Inferior parietal cortex (tissue), 1 donor: Measurements from ENCODE around the gene GALR3.

Experiments used
- DNase-seq: peaks from one replicate; pipeline ENCODE4 v3.0.0-alpha.2; 2016; ENCODE audit errors: extremely low spot score

Gene GALR3

GRCh38 chr22:37803195-37803638 lies 20.0 kb upstream of the GALR3 start:
- no peak for DNase-seq

GRCh38 chr22:37803639-37804351 lies 19.4 kb upstream of the GALR3 start:
- no peak for DNase-seq

DNA sequence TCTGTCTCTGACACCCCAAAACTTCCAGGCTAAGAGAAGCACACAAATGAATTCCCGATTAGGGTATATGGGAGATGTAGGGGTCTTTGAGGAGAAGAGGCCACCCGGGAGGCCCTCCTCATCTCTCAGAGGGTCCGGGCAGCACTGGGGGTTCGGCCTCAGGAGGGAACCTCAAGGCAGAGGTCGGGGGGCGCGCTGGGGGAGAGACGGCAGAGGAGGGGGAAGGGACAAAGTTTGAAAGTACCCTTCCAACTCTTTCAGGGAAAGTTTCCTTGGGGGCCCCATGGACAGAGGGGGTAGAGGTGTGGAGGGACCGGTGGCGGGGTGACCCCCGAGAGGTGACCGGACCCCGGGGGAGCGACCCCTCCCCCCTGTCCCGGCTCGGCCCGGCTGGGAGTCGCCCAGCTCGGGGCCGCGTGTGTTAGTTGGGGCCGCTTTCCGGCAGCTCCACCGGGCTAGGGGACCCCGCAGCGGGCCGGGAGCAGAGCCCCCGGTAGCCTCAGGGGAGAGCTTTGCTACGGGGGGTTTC lies 18.8 kb upstream of the GALR3 start:
- DNase-seq, result no peak

DNA sequence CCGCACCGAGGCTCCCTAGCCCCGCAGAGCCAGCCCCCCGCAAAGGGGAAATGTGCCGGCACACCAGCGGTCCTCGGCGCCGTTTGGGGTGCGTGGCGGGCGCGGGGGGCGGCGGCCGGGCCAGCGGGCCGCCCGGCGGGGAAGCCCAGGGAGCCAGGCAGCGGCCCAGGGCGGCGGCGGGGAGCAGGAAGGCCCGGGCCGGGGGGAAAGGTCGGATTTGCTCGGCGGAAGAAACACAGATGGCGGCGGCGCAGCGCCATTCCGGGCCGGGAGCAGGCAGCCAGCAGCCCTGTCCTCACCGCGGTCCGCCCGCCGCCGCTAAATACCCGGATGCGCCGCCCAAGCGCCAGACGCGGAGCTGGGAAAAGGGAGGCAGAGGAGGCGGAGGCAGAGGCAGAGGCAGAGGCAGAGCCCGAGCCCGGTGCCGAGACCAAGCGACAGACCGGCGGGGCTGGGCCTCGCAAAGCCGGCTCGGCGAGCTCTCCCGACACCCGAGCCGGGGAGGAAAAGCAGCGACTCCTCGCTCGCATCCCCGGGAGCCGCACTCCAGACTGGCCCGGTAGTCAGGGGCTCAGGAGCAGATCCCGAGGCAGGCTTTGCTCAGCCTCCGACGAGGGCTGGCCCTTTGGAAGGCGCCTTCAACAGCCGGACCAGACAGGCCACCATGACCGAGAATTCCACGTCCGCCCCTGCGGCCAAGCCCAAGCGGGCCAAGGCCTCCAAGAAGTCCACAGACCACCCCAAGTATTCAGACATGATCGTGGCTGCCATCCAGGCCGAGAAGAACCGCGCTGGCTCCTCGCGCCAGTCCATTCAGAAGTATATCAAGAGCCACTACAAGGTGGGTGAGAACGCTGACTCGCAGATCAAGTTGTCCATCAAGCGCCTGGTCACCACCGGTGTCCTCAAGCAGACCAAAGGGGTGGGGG lies 18.0 kb upstream of the GALR3 start:
- DNase-seq, result peak; percentile 74

DNA sequence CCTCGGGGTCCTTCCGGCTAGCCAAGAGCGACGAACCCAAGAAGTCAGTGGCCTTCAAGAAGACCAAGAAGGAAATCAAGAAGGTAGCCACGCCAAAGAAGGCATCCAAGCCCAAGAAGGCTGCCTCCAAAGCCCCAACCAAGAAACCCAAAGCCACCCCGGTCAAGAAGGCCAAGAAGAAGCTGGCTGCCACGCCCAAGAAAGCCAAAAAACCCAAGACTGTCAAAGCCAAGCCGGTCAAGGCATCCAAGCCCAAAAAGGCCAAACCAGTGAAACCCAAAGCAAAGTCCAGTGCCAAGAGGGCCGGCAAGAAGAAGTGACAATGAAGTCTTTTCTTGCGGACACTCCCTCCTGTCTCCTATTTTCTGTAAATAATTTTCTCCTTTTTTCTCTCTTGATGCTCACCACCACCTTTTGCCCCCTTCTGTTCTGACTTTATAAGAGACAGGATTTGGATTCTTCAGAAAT lies 17.3 kb upstream of the GALR3 start:
- no peak for DNase-seq

GRCh38 chr22:37806409-37807333 lies 16.5 kb upstream of the GALR3 start:
- no peak for DNase-seq

- peak; percentile 86 for DNase-seq
These were observed 15.5 kb upstream of the GALR3 start, which contains the start of gene GCAT for GRCh38 chr22:37807410-37808293. GCAT (plus strand) TSS chr22:37807934; CDS start chr22:37807968, 34 bp downstream.

GRCh38 chr22:37808294-37808657 lies 14.9 kb upstream of the GALR3 start:
- DNase-seq, result no peak

GRCh38 chr22:37809672-37810333 lies 13.4 kb upstream of the GALR3 start:
- DNase-seq, result no peak

GRCh38 chr22:37811867-37812266 lies 11.3 kb upstream of the GALR3 start:
- DNase-seq, result no peak

GRCh38 chr22:37812869-37813678 lies 10.1 kb upstream of the GALR3 start:
- no peak for DNase-seq

DNA sequence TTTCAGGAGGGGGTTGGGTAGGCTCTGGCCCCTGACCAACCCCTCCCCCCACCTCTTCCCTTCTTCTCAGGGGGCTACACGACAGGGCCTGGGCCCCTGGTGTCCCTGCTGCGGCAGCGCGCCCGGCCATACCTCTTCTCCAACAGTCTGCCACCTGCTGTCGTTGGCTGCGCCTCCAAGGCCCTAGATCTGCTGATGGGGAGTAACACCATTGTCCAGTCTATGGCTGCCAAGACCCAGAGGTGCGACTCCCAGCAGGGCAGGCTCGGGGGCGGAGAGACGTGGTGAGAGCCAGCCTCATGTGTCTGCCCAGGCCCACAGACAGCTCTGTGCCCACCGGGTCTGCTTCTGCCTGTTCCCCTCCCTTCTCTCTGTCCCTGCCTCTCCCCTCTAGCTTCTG lies 7.6 kb upstream of the GALR3 start:
- no peak for DNase-seq

- DNase-seq, result no peak
These were observed 6.5 kb upstream of the GALR3 start for GRCh38 chr22:37816543-37817180.

DNA sequence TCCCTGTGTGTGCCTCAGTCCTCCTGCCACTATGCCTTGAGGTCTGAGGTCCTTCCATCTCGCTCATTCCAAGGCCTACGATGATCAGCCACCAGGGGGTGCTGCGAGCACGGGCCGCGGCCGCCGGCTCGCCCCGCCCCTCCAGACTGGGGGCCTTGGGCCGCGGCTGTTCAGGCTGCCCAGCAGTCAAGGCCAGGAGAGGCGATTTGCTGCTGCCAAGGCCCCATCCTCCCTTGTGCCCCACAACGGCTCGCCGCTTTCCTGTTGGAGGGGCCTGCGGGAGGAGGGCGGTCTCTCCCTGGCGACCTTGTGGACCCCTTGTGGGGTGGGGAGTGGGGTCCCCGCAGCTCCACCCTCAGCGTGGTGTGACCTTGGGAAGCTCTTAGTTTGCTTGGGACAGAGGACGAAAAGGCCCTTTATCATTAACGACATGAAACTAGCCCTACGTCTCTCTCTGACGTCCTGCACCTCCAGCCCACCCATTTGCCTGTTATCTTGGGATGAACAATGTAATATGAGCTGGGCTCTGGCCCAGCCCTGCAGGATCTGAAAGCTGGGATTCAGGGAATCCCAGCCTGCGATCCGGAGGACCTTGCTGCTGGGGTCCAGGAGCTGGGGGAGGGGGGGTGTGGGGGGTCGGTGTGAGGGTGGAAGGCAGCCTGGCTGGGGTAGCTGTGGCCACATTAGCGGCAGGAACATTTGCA lies 5.3 kb upstream of the GALR3 start:
- peak; percentile 90 for DNase-seq

DNA sequence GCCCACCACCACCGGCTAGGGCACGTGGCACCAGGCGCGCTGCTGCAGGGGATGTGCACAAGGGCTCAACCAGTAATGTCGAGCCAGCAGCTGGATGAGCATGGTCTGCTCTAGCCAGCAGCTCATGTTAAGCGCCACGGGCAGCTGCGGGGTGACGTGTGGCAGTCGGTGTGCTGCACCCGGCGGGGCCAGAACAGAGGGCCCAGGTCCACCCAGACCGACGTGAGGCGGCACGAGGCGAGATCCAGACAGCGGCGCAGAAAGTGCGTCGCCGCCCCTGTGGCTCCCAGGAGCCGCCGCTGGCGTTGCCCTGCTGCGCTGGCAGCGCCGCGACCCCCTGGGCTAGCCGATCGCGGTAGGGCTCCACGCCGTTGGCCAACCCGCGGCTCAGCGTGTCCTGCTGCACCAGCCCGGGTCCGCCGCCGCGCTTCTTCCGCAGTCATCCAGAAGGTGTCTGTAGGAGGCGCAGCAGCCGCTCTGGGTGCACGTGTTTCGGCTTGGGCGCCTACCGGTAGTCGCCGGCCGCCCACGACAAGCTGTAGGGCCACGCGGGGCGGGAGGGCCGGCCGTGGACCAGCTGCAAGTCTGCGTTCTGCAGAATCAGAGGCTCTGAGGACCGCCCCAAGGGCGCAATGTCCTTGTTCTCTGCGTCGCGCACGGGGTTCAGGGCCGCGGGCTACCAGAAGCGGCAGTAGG lies 4.6 kb upstream of the GALR3 start:
- peak; percentile 29 for DNase-seq

DNA sequence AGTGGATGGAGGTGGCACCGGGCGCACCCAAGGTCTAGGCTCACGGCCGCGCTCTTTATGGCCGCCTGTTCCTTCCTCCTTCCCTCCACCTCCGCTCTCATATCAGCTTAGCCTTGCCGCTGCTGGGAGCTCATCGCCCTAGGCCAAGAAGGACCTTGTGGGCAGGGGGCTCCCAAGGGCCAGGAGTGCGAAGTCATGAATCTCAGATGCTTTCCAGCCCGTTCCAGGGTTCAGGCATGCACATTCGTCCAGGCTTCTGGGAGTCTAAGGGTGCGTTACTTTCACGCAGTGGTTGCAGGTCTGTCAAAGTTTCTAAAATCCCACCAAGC lies 4.1 kb upstream of the GALR3 start:
- DNase-seq, result no peak

GRCh38 chr22:37820350-37820749 lies 2.8 kb upstream of the GALR3 start:
- no peak for DNase-seq
